ENCODE measurements around the gene ADIRF. TPM values are rescaled to one million over a fixed set of nuclear protein-coding genes. Genes with fewer than 3 reads are reported as not detected.
"Not testable (repeated sequence)": the region's sequence is repeated elsewhere in the genome, so short reads cannot be mapped to it uniquely, and the experiment has no call there.

The ADIRF gene
- total RNA-seq, 1 donor from 2014 or later: not detected

- no peak for DNase-seq
- Mint-ChIP-seq H3K36me3 (ENCODE audit: unreplicated experiment) (no peaks in the 10 kb centered on the region), H3K27ac (ENCODE audit: unreplicated experiment) (no peak overlapping the region), H3K27me3 (ENCODE audit: unreplicated experiment) (peaks cover 4% of the 10 kb centered on the region), H3K4me3 (ENCODE audit: unreplicated experiment) (no peak overlapping the region), H3K4me1 (ENCODE audit: low read depth, unreplicated experiment) (peaks cover 3% of the 10 kb centered on the region), H3K9me3 (ENCODE audit: unreplicated experiment) (peaks cover 3% of the 10 kb centered on the region)
- TF ChIP-seq CTCF (IDR thresholded peaks at IDR 0.05; ENCODE audit: partially characterized antibody, unreplicated experiment): no peak
These were observed 13.4 kb downstream of the ADIRF start for GRCh38 chr10:86981716-86982115.

GRCh38 chr10:86984498-86984897 is 16.2 kb downstream of the ADIRF start:
- H3K27ac Mint-ChIP-seq (ENCODE audit: unreplicated experiment); H3K36me3 Mint-ChIP-seq (ENCODE audit: unreplicated experiment); H3K4me1 Mint-ChIP-seq (ENCODE audit: low read depth, unreplicated experiment); H3K9me3 Mint-ChIP-seq (ENCODE audit: unreplicated experiment); H3K27me3 Mint-ChIP-seq (ENCODE audit: unreplicated experiment); H3K4me3 Mint-ChIP-seq (ENCODE audit: unreplicated experiment); DNase-seq: not testable (repeated sequence)

- H3K27ac Mint-ChIP-seq (ENCODE audit: unreplicated experiment): no peak overlapping the region
- H3K27me3 Mint-ChIP-seq (ENCODE audit: unreplicated experiment): no peaks in the 10 kb centered on the region
- no peak for DNase-seq
- H3K4me1 Mint-ChIP-seq (ENCODE audit: low read depth, unreplicated experiment): no peaks in the 10 kb centered on the region
- H3K4me3 Mint-ChIP-seq (ENCODE audit: unreplicated experiment): no peak overlapping the region
- no peaks in the 10 kb centered on the region for H3K36me3 Mint-ChIP-seq (ENCODE audit: unreplicated experiment)
- no peak for TF ChIP-seq CTCF (IDR thresholded peaks at IDR 0.05; ENCODE audit: partially characterized antibody, unreplicated experiment)
- H3K9me3 Mint-ChIP-seq (ENCODE audit: unreplicated experiment): peaks cover 3% of the 10 kb centered on the region
These were observed 20.2 kb downstream of the ADIRF start for GRCh38 chr10:86988520-86988919.

- H3K36me3 Mint-ChIP-seq (ENCODE audit: unreplicated experiment); DNase-seq; H3K9me3 Mint-ChIP-seq (ENCODE audit: unreplicated experiment); H3K27ac Mint-ChIP-seq (ENCODE audit: unreplicated experiment); H3K27me3 Mint-ChIP-seq (ENCODE audit: unreplicated experiment); H3K4me3 Mint-ChIP-seq (ENCODE audit: unreplicated experiment); H3K4me1 Mint-ChIP-seq (ENCODE audit: low read depth, unreplicated experiment): not testable (repeated sequence)
These were observed 23.1 kb downstream of the ADIRF start for GRCh38 chr10:86991362-86991761.

- Mint-ChIP-seq H3K4me3 (ENCODE audit: unreplicated experiment) (no peak overlapping the region), H3K27me3 (ENCODE audit: unreplicated experiment) (no peaks in the 10 kb centered on the region), H3K9me3 (ENCODE audit: unreplicated experiment) (peaks cover 1% of the 10 kb centered on the region), H3K27ac (ENCODE audit: unreplicated experiment) (no peak overlapping the region), H3K36me3 (ENCODE audit: unreplicated experiment) (no peaks in the 10 kb centered on the region), H3K4me1 (ENCODE audit: low read depth, unreplicated experiment) (no peaks in the 10 kb centered on the region)
- TF ChIP-seq CTCF (IDR thresholded peaks at IDR 0.05; ENCODE audit: partially characterized antibody, unreplicated experiment): no peak
- no peak for DNase-seq
These were observed 24.2 kb downstream of the ADIRF start for GRCh38 chr10:86992456-86992855.

GRCh38 chr10:86992929-86993328 is 24.6 kb downstream of the ADIRF start:
- Mint-ChIP-seq H3K9me3 (ENCODE audit: unreplicated experiment) (peaks cover 1% of the 10 kb centered on the region), H3K36me3 (ENCODE audit: unreplicated experiment) (no peaks in the 10 kb centered on the region), H3K4me1 (ENCODE audit: low read depth, unreplicated experiment) (no peaks in the 10 kb centered on the region), H3K4me3 (ENCODE audit: unreplicated experiment) (no peak overlapping the region), H3K27ac (ENCODE audit: unreplicated experiment) (no peak overlapping the region), H3K27me3 (ENCODE audit: unreplicated experiment) (no peaks in the 10 kb centered on the region)
- TF ChIP-seq CTCF (IDR thresholded peaks at IDR 0.05; ENCODE audit: partially characterized antibody, unreplicated experiment): no peak
- DNase-seq: no peak

- not testable (repeated sequence) for H3K27me3 Mint-ChIP-seq (ENCODE audit: unreplicated experiment); H3K4me1 Mint-ChIP-seq (ENCODE audit: low read depth, unreplicated experiment); H3K9me3 Mint-ChIP-seq (ENCODE audit: unreplicated experiment); DNase-seq; H3K4me3 Mint-ChIP-seq (ENCODE audit: unreplicated experiment); H3K27ac Mint-ChIP-seq (ENCODE audit: unreplicated experiment); H3K36me3 Mint-ChIP-seq (ENCODE audit: unreplicated experiment)
These were observed 31.6 kb downstream of the ADIRF start for GRCh38 chr10:86999802-87000403.

All from glutamatergic neuron (in vitro differentiated cells).